ENCODE results near the gene LIMS2.

The LIMS2 gene

GRCh38 chr2:127598711-127599110 lies 76.6 kb downstream of the LIMS2 start (continued):
- no peak for TF ChIP-seq ZNF518A (tag by site-specific recombination; conservative IDR thresholded peaks at IDR 0.05; ENCODE audit: low read depth)
- no peak for TF ChIP-seq ZNF10 (tag by site-specific recombination; IDR thresholded peaks at IDR 0.05)
- TF ChIP-seq ZBTB10 (tag by site-specific recombination; IDR thresholded peaks at IDR 0.05) = no peak

- no peaks in the 10 kb centered on the region for H3K4me1 ChIP-seq (ENCODE audit: control insufficient read depth, insufficient read depth, low read length)
- CTCF ChIA-PET = no interaction called here
- POLR2A ChIA-PET = no interaction called here
- no peaks in the 10 kb centered on the region for H3K36me3 ChIP-seq (ENCODE audit: control insufficient read depth in 2 of 2, insufficient read depth in 1 of 2, low read length in 2 of 2)
- no peak overlapping the region for H3K27ac ChIP-seq (ENCODE audit: extremely low read depth, low read depth, low read length)
- no peaks in the 10 kb centered on the region for H3K9me3 ChIP-seq (ENCODE audit: control insufficient read depth, insufficient read depth, low read depth, low read length)
- TF ChIP-seq SETDB1 (IDR thresholded peaks at IDR 0.05; ENCODE audit: insufficient read length, low read length) (no peak), ZIC2 (tag by site-specific recombination; IDR thresholded peaks at IDR 0.05) (no peak), HOXA7 (CRISPR knock-in tag; IDR thresholded peaks at IDR 0.05; ENCODE audit: borderline replicate concordance) (no peak), ZNF580 (tag by site-specific recombination; IDR thresholded peaks at IDR 0.05) (no peak), BCL11B (tag by site-specific recombination; IDR thresholded peaks at IDR 0.05; ENCODE audit: low read depth) (no peak), YY2 (tag by site-specific recombination; IDR thresholded peaks at IDR 0.05) (no peak), ZNF621 (tag by site-specific recombination; IDR thresholded peaks at IDR 0.05) (no peak), ZNF707 (tag by site-specific recombination; IDR thresholded peaks at IDR 0.05) (no peak), KLF9 (tag by site-specific recombination; IDR thresholded peaks at IDR 0.05; ENCODE audit: low read depth) (no peak), ZNF623 (tag by site-specific recombination; IDR thresholded peaks at IDR 0.05) (no peak), ZNF157 (tag by site-specific recombination; IDR thresholded peaks at IDR 0.05) (no peak), ZNF292 (tag by site-specific recombination; IDR thresholded peaks at IDR 0.05; ENCODE audit: borderline replicate concordance, low read depth) (no peak), ZBTB49 (tag by site-specific recombination; IDR thresholded peaks at IDR 0.05; ENCODE audit: low read depth) (no peak), OSR2 (tag by site-specific recombination; IDR thresholded peaks at IDR 0.05) (no peak), ZNF530 (tag by site-specific recombination; IDR thresholded peaks at IDR 0.05; ENCODE audit: low read depth) (no peak), ZFHX2 (tag by site-specific recombination; conservative IDR thresholded peaks at IDR 0.05) (no peak), ZNF549 (tag by site-specific recombination; IDR thresholded peaks at IDR 0.05) (no peak), ZSCAN4 (tag by site-specific recombination; IDR thresholded peaks at IDR 0.05) (no peak)
- H3K4me3 ChIP-seq (ENCODE audit: low read depth, low read length) = no peak overlapping the region
Observed at GRCh38 chr2:127597984-127598380, 77.3 kb downstream of the LIMS2 start.

All from HEK293 (cell line).